Stimulated activated CD8-positive, alpha-beta memory T cell treated with anti-CD3 and anti-CD28 coated beads, Interleukin-4, amount 100 ng/mL, for 24 hours (primary cell): Measurements from ENCODE around the gene CDT1.
"Not testable (repeated sequence)": the region's sequence is repeated elsewhere in the genome, so short reads cannot be mapped to it uniquely, and the experiment has no call there.

Experiments
- DNase-seq: peaks from one replicate; pipeline ENCODE4 v3.0.0-alpha.2; 2020; ENCODE audit warnings: low read depth

CDT1 gene

GRCh38 chr16:88769617-88770460 is 33.8 kb upstream of the CDT1 start:
- no peak for DNase-seq

- peak; percentile 49 for DNase-seq
Observed at GRCh38 chr16:88770461-88771293, 32.9 kb upstream of the CDT1 start.

- DNase-seq, result no peak
Observed at GRCh38 chr16:88771294-88771772, 32.3 kb upstream of the CDT1 start.

GRCh38 chr16:88771781-88772180 is 31.8 kb upstream of the CDT1 start:
- DNase-seq, result not testable (repeated sequence)

- DNase-seq, result no peak
Observed at GRCh38 chr16:88772871-88773811, 30.4 kb upstream of the CDT1 start.

GRCh38 chr16:88773812-88774291 is 29.7 kb upstream of the CDT1 start:
- no peak for DNase-seq

- DNase-seq, result no peak
Observed at GRCh38 chr16:88774544-88775393, 28.8 kb upstream of the CDT1 start.

- no peak for DNase-seq
Observed at GRCh38 chr16:88775825-88776224, 27.8 kb upstream of the CDT1 start.

- DNase-seq, result no peak
Observed at GRCh38 chr16:88777471-88778270, 25.9 kb upstream of the CDT1 start.

- DNase-seq, result no peak
Observed at GRCh38 chr16:88778271-88778525, 25.4 kb upstream of the CDT1 start.

- no peak for DNase-seq
Observed at GRCh38 chr16:88778541-88779065, 25.0 kb upstream of the CDT1 start.

- DNase-seq, result no peak
Observed at GRCh38 chr16:88779406-88780141, 24.0 kb upstream of the CDT1 start.

- DNase-seq, result no peak
Observed at GRCh38 chr16:88780142-88781062, 23.2 kb upstream of the CDT1 start.

GRCh38 chr16:88781140-88782077 is 22.2 kb upstream of the CDT1 start:
- DNase-seq, result no peak

GRCh38 chr16:88782454-88783390 is 20.9 kb upstream of the CDT1 start:
- DNase-seq, result peak; percentile 61
